Activated CD4-positive, alpha-beta T cell treated with anti-CD3 and anti-CD28 coated beads for 24 hours (primary cell): ENCODE results near the gene SGCD.

ENCODE experiments used
- DNase-seq, 2 donors: peaks; one replicate each; pipeline ENCODE4 v3.0.0-alpha.2; 2020; ENCODE audit warnings: low read depth in 2 of 2

SGCD gene

DNA sequence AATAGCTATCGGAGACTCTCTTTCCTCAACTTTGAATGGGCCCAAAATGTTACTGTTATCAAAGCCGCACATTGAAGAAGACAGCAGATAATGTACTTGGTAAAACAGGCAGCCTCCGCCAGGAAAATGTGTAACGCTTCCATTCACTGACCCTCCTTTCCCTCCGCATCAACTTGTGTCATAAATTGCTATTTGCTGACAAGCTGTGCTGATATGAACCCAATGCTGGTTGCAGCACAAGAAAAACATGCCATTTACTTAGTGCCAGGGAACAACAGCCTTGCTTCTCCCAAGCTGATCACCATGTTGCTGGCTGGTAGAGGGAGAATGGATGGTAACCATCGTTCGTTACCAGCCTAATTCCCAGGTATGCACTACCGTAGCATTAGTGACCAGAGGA, 360.6 kb downstream of the SGCD start:
- DNase-seq = no peak

DNA sequence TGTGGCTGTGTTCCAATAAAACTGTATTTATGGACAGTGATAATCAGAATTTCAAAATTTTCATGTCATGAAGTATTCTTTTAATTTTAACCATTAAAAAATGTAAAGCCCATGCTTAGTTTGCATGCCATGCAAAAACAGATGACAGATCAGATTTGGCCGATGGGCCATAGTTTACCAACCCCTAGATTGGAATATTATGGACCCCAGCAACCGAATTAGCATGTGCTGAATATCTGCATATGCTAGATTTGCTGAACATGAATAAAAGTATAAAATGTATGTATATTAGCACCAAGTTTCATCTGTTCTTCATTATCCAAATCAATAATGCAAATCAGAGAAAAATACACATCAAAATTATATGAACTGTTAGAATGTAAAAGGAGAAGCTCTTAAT, 364.6 kb downstream of the SGCD start:
- DNase-seq = no peak

DNA sequence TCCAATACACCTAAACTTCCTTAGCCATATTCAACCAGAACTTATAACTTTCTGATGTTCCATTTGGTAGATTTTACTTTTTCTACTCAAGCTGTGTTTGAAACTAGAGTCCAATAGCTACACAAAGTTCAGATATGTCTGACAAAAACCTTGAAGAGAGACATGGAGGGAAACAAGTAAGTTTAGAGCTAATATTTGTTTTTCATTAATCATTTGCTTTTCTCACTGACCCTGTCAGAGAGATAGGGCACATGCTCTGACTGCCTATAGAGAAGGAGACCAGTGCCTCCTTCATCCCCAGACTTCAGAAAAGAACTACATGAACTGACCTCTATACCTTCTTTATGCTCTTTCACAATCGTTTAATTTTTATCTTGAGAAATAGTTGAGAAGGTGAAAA, 366.1 kb downstream of the SGCD start:
- DNase-seq = no peak

DNA sequence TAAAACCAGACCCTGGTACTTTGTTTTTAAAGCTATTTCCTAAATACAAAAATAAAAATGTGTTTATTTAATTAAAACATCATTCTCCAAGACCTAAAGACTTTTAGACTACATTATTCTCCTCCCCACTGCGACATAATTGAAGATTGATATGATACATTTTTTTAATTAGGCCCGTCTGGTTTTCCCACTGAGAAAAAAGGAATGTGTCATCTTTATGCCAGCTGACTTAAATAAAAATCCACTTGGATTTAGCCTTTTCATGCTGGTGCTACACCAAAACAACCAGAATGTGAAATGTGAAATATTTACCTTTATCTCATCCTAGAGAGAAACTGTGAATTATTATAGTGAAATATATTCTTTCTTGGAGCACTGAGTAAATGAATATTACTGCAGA, 367.6 kb downstream of the SGCD start:
- DNase-seq = no peak

- DNase-seq = no peak
Observed at GRCh38 chr5:156695774-156696173, 368.8 kb downstream of the SGCD start.

GRCh38 chr5:156698323-156698722, 371.4 kb downstream of the SGCD start:
- no peak for DNase-seq

DNA sequence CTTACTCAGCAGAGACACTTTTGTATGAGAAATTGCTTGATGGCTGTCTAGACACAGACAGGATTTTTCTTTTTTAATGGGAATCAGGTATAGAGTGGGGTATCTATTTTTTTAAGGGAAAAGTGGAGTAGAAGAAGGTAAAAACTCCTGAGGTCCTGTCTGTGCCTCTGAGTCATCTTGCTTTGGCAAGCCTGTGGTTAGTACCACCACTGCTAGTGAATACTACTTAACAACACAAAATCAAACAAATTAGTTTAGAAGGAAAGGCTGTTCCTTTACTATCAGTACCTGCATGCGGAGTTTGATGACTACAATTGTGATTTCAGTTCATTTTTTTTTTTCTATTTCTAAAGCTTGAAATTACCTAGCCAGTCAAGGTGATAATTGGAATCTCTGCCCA, 372.2 kb downstream of the SGCD start:
- no peak for DNase-seq

DNA sequence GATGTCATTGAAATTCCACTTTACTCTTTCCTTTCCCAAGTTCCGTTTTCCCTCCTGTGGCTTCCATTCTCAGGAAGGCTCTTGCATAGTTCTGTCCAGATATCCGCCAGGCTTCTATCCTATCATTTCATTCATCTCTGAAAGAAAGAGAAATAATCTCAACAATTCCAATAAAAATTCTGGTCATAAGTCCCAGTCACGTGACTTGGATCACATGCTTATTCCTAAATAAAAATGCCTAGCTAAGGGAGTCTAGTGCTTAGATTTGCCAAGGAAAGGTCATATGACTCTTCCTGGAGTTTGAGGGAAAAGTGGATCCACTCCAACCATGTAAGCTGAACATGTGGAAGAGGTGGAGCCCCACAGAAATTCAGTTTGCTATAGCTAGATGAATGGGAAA, 377.2 kb downstream of the SGCD start:
- DNase-seq = no peak

- DNase-seq = no peak
Observed at GRCh38 chr5:156706631-156707030, 379.7 kb downstream of the SGCD start.

DNA sequence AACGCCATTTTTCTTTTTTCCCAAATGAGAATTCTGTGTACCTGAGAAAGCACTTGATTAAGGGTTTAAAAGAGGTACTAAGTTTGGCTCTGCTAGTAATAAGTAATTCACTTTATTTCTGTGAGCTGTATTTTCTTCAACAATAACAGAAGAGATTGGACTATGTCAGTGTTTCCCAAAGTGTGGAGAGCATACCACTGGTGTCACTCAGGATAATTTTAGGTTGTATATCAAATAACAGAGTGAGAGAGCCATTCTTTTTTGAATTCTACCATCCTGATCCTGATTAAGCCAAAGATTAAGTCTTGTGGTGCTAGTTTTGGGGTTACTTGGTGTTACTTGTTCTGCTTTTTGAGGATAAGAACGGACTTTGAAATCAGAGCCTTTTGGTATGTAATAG, 380.8 kb downstream of the SGCD start:
- DNase-seq = no peak

DNA sequence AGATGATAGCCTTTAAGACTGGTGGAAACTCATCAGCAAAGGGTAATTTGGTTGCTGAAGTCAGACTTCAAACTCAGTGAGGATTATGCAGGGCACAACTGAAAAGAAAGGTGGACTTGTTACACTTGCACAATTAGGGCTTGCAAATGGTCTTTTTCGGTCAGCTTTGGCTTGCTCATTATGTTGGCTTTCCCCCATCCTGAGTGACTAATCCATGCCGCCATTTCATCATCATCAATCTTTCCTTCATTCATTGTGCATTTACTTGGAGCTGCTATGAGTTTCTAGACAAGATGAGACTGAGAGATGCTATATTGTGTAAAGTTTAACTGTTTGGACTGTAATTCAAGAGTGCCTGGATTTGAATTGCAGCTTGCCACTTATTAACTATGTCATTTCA, 388.3 kb downstream of the SGCD start:
- no peak for DNase-seq

DNA sequence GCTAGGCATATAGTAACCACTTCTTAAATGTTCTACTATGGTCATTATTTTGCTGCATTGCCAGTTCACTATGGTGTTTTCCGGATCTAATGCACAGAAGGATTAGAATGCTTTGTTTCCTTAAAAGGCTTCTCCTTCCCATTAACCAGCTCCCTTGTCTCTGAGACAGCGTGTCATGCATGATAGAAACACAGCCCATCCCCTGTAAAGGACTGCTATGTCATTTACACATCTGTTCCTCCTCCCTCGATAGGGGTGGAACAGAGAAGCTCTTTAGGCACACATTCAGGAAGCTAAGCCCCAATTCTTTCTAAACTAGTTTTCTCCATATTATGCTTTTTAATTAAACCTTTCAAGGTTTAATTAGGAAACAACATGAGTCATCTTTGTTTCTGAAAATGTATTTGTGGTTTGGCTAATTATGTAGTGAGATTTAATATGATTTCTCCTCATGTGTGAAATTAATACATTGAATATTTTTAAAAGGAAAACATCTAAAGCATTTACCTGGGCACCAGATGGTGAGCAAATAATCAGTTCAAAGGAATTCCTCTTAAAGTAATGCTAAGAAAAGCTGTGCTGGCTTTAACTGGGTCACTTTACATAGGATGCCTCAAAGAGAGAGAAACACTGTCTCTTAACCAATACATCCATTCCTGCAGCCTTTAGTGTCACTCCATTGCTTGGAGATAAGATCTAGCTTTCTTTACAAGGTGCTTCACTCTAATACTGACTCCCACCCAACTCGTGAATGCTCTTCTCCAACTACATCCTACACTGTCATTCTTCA, 389.8 kb downstream of the SGCD start:
- no peak for DNase-seq

DNA sequence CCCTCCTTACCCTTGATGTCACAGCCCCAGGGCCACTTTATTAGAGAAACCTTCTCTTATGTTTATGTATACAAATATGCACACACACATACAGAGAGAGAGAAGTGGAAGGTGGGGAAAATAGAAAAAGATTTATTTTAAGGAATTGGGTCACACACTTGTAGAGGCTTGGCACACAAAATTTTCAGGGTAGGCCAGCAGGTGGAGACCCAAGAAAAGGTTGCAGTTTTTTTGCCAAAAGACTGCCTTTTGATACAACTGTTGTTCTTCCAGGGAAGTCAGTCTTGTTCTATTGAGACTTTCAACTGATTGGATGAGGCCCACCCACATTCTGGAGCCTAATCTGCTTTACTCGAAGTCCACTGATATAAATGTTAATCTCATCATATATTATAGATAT, 392.0 kb downstream of the SGCD start:
- no peak for DNase-seq

- DNase-seq = no peak
Observed at GRCh38 chr5:156722358-156722757, 395.4 kb downstream of the SGCD start.

GRCh38 chr5:156735477-156735876, 408.5 kb downstream of the SGCD start:
- no peak for DNase-seq

- DNase-seq = no peak
Observed at GRCh38 chr5:156741516-156741915, 414.6 kb downstream of the SGCD start.

- no peak for DNase-seq
Observed at GRCh38 chr5:156753846-156754245, 426.9 kb downstream of the SGCD start.

DNA sequence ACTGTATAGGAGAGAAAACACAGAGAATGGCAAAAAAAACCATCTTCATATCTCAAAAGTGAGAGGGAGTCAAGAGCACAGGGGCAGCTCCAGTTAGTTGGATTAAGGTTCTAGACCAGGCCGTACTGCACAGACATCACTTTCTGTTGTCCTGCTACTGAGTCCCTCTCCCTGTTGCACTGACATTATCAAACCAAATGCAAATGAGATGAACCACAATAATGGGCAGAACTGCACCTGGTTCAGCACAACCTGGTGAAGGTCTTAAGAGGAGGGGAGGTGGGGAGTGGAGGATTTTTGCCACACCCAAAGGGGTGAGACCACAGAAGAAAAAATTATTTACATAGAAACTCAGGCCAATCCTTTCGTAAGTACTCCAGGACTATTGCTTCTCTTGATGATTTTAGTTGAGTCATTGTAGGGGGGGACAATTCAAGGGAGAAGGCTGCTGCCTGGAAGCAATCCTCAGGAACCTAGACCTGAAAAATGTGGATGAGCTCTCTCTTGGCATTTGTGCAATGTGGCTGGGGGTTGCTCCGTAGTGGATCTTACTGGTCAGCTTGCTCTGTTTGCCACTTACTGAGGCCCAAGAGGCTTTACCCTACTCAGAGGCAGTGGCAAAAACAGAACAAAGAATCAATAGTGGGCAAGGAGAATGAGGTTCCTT, 428.6 kb downstream of the SGCD start:
- no peak for DNase-seq

GRCh38 chr5:156758011-156758791, 431.2 kb downstream of the SGCD start:
- DNase-seq = no peak

- DNase-seq = no peak
Observed at GRCh38 chr5:156759156-156759555, 432.2 kb downstream of the SGCD start.

- no peak for DNase-seq
Observed at GRCh38 chr5:156762771-156763170, 435.8 kb downstream of the SGCD start.

DNA sequence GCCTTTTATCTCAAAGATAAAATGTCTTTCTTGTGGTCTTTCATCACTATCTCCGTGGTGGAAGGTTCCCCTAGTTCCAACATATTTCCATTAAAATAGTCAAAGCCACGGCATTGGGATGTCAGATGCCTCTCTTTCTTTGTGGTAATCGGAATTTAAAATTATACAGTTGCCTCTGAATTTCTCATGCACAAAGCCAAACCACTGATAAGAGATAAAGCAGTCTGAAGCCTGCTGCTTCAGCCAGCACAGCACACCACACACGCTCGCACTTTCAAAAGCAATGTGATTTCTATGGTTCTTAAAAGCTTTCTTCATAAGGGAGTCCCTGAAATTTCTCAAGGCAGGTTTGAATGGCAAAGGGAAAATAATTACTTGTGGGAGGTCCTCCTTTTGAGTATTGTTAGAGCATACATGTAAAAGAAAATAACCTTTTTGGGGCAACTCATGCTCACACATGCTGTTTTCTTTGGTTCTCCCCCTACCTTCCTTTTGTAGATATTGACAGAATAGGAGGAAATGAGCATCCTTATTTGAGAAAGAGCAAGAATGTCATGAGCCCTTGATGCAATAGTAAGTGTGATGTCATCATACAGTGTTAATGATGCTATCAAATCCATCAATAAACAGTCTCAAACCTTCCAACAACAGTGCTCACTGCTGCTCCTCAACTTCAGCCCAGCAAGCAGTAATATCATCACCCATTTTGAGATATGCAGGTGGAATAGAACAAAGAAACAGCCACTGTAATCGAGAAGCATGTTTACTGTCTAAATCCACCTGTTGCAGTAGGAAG, 437.4 kb downstream of the SGCD start:
- DNase-seq = no peak
